IMR-90 (cell line): ENCODE data around the gene PLA2G2D.

Experiments used
- BHLHE40 ChIP-seq: fragments of 150-350 bp; IDR thresholded peaks from 2 replicates; pipeline ENCODE4 v1.6.1; 2016; ENCODE audit warnings: mild to moderate bottlenecking, low read depth, low read length
- CEBPB ChIP-seq: IDR thresholded peaks from 2 replicates; pipeline ENCODE4 v1.6.1; 2012; ENCODE audit warnings: low read depth, low read length, improper control_type of control experiment
- CTCF ChIP-seq: conservative IDR thresholded peaks from 2 replicates; pipeline ENCODE4 v1.5.1; 2012; ENCODE audit warnings: mild to moderate bottlenecking, low read depth, low read length, improper control_type of control experiment
- MAFK ChIP-seq: IDR thresholded peaks from 2 replicates; pipeline ENCODE4 v1.6.1; 2012; ENCODE audit warnings: low read depth, low read length, improper control_type of control experiment
- MAZ ChIP-seq: IDR thresholded peaks from 2 replicates; pipeline ENCODE4 v1.6.1; 2012; ENCODE audit warnings: low read depth, mild to moderate bottlenecking, low read length, improper control_type of control experiment, moderate library complexity, borderline replicate concordance
- POLR2A ChIP-seq: IDR thresholded peaks from 2 replicates; pipeline ENCODE4 v1.6.1; 2012; ENCODE audit warnings: mild to moderate bottlenecking, low read depth, low read length
- RFX5 ChIP-seq: IDR thresholded peaks from 2 replicates; pipeline ENCODE4 v1.8.0; 2012; ENCODE audit warnings: low read depth, mild to moderate bottlenecking, low read length, moderate library complexity
- USF2 ChIP-seq: fragments of 150-350 bp; IDR thresholded peaks from 2 replicates; pipeline ENCODE4 v1.6.1; 2017; ENCODE audit warnings: mild to moderate bottlenecking, antibody characterized with exemption, low read length, low read depth

GRCh38 chr1:20148571-20149500 lies 29.5 kb upstream of the PLA2G2D start:
- no peak for TF ChIP-seq CTCF
- TF ChIP-seq USF2: no peak
- TF ChIP-seq POLR2A: no peak
- no peak for TF ChIP-seq MAFK
- TF ChIP-seq RFX5: no peak
- TF ChIP-seq BHLHE40: no peak
- TF ChIP-seq CEBPB: no peak
- no peak for TF ChIP-seq MAZ
